Measurements from ENCODE around the gene GNAI2. TPM values are rescaled to one million over a fixed set of nuclear protein-coding genes. Genes with fewer than 3 reads are reported as not detected.
"Not testable (repeated sequence)": the region's sequence is repeated elsewhere in the genome, so short reads cannot be mapped to it uniquely, and the experiment has no call there.

Gene GNAI2
- total RNA-seq, 5 donors from 2014 or later (not counting 1 experiment from before 2014, with no cell fraction given): 257 to 313 (median 287) TPM

DNA sequence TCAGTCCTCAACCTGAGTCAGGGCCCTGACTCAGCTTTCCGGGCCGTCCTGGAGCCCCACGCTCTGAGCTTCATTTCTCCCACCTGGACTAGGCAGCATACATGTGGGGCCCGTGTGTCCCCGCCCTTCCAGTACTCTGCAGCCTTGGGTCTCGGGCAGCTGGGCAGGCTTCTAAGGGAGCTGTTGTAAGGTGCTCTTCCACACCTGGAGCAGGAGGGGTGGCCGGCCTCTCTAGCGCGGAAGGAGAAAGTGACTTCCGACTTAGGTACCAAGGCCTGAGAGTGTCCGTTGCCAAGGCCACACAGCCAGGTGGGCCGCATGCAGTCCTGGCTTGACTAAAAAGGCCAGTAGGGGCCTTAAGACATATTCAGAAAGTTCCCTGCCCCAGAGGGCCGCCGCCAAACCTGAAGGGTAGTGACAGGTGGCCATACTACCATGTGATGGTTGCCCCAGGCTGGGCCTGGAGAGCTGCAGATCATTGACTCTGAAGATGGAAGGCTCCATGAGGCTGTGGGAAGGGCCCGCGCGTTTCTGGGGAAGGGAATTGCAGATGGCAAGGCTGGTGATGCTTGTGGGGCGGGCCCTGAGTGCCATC lies 23.5 kb downstream of the GNAI2 start:
- ChIA-PET CTCF (interaction anchor here (0.5 to 2.5 kb wide), 11 partner anchors 8 to 1349 kb away, joined by 3 to 17 read pairs (median 3); partner anchors contain the start of gene GNAI2 (in 1 of the 2)), POLR2A (interaction anchor here in 1 of 2 donors (0.6 kb wide), 1 partner anchor 19 kb away, joined by 6 read pairs; no protein-coding TSS in a partner anchor)
- Mint-ChIP-seq H3K9me3 (no peaks in the 10 kb centered on the region), H3K27ac (peak overlapping the region in 1 of 2 donors; percentile 19), H3K27me3 (no peaks in the 10 kb centered on the region), H3K4me1 (peaks cover 5 to 10% (median 10%) of the 10 kb centered on the region in 3 donors), H3K4me3 (peak overlapping the region; percentile 52 to 76 (median 62)), H3K36me3 (peaks cover 24% of the 10 kb centered on the region)
- Histone ChIP-seq H3K4me1 (ENCODE audit: control insufficient read depth in 1 of 2, extremely low read depth in 1 of 2, insufficient read depth in 2 of 2, low read length in 2 of 2) (peaks cover 2 to 20% of the 10 kb centered on the region in 2 experiments), H3K4me3 (ENCODE audit: control insufficient read depth in 1 of 2, extremely low read depth in 1 of 2, low read length in 1 of 2) (no peak overlapping the region), H3K27me3 (replicated peaks in 1 of 2; ENCODE audit: control insufficient read depth in 2 of 2, extremely low read depth in 1 of 2, insufficient read depth in 2 of 2, low read length in 1 of 2) (peaks cover 0 to 3% of the 10 kb centered on the region in 2 experiments), H3K9me3 (no peaks in the 10 kb centered on the region), H3K36me3 (ENCODE audit: control insufficient read depth in 2 of 2, extremely low read depth in 1 of 2, insufficient read depth in 1 of 2, low read length in 1 of 2) (peaks cover 16 to 43% of the 10 kb centered on the region in 2 donors), H3K27ac (ENCODE audit: low read length) (peak overlapping the region; percentile 47)
- DNase-seq: no peak
- peak in 2 of 4 experiments; percentile 8 for ATAC-seq (replicated peaks in 1 of 4)
- 65% methylated on average over 15 of the region's 18 CpGs for WGBS (ENCODE audit: insufficient coverage)

DNA sequence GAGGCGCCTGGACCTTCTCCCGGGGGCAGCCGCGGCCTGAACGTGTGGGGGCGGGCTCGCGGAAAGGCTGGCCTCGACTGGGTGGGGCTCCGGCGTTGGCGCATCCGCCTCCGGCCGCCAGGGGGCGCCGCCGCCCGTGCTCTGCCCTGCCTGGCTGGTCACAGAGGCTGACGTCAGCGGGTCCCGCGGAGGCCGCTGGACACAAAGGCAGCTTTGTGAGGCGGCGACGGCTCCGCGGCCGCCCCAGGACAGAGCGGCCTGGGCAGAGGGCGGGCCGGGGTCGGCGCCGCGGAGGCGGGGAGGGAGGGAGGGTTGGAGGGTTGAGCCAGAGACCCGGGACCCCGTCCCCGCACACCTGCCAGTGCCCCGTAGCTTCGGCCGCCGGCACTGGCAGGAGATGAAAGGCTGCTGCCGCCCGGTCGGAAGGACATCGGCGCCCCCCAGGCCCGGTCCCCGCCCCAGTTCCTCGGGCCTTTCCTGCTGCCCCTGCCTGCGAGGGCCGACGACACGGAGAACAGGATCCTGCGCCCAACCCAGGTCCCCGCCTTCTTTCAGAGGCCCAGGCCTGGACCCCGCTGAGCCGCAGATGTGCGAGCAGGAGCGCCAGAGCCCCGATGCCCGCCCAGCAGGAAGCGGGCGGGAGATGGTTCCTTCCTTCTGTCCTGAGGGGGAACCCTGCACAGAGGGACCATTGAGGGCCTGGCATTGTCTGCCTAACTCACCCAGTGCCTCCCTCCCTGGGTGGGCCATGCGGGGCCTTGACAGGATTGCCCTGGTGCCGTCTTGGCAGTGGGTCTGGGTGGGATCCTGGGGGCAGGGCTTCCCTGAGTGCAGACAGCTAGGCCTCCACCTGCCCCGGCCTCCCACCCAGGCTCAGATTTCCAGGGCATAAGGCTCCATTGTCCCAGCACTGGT lies 24.3 kb downstream of the GNAI2 start:
- Mint-ChIP-seq H3K27ac (no peak overlapping the region), H3K9me3 (no peaks in the 10 kb centered on the region), H3K4me1 (peaks cover 5 to 8% (median 8%) of the 10 kb centered on the region in 3 donors), H3K27me3 (no peaks in the 10 kb centered on the region), H3K4me3 (peak overlapping the region; percentile 47 to 76 (median 67)), H3K36me3 (peaks cover 24% of the 10 kb centered on the region)
- ATAC-seq (replicated peaks in 1 of 4) (peak; percentile 93 to 96 (median 94)), DNase-seq (peak; percentile 57 to 91 (median 73))
- ChIA-PET POLR2A (no interaction called here), CTCF (interaction anchor here (0.5 to 2.5 kb wide), 9 partner anchors 9 to 223 kb away, joined by 3 to 17 read pairs (median 3); partner anchors contain the start of genes CYB561D2 (in 1 of the 2), GNAI2 (in 1 of the 2) and NPRL2 (in 1 of the 2))
- H3K9me3 ChIP-seq: no peaks in the 10 kb centered on the region
- H3K27ac ChIP-seq (ENCODE audit: low read length): peak overlapping the region; percentile 47
- H3K4me3 ChIP-seq (ENCODE audit: control insufficient read depth in 1 of 2, extremely low read depth in 1 of 2, low read length in 1 of 2): peak overlapping the region; percentile 47 to 52
- H3K36me3 ChIP-seq (ENCODE audit: control insufficient read depth in 2 of 2, extremely low read depth in 1 of 2, insufficient read depth in 1 of 2, low read length in 1 of 2): peaks cover 14 to 35% of the 10 kb centered on the region in 2 donors
- peaks cover 2 to 20% of the 10 kb centered on the region in 2 experiments for H3K4me1 ChIP-seq (ENCODE audit: control insufficient read depth in 1 of 2, extremely low read depth in 1 of 2, insufficient read depth in 2 of 2, low read length in 2 of 2)
- 2% methylated on average over 62 of the region's 70 CpGs for WGBS (ENCODE audit: insufficient coverage)
- peaks cover 0 to 9% of the 10 kb centered on the region in 2 experiments for H3K27me3 ChIP-seq (replicated peaks in 1 of 2; ENCODE audit: control insufficient read depth in 2 of 2, extremely low read depth in 1 of 2, insufficient read depth in 2 of 2, low read length in 1 of 2)

DNA sequence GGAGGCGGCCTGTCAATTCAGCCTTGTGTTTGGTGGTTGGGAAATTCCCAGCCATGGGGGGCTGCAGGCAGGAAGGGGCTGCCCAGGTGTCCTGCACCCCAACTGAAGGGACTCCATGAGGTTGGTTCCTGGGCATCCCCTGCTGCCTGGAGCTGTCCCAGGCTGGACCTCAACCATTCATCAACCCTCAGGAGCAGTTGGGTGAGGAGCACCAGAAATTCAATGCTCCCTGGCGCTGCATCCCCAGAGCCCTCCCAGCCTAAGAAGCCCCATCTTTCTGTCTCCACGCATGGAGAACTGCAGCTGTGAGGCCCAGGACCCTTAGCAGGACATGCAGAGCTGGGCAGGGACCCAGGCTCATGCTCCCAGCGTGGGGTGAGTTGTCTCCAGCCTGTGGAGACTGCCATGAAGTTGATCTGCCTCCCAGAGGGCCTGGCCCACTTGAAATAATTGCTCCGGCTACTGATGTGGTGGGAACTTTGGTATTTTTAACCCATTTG lies 25.0 kb downstream of the GNAI2 start:
- Mint-ChIP-seq H3K27me3 (no peaks in the 10 kb centered on the region), H3K9me3 (no peaks in the 10 kb centered on the region), H3K4me1 (peaks cover 5 to 8% (median 8%) of the 10 kb centered on the region in 3 donors), H3K36me3 (peaks cover 24% of the 10 kb centered on the region), H3K4me3 (peak overlapping the region in 1 of 3 donors; percentile 76), H3K27ac (no peak overlapping the region)
- Histone ChIP-seq H3K27me3 (replicated peaks in 1 of 2; ENCODE audit: control insufficient read depth in 2 of 2, extremely low read depth in 1 of 2, insufficient read depth in 2 of 2, low read length in 1 of 2) (peaks cover 0 to 16% of the 10 kb centered on the region in 2 experiments), H3K9me3 (no peaks in the 10 kb centered on the region), H3K36me3 (ENCODE audit: control insufficient read depth in 2 of 2, extremely low read depth in 1 of 2, insufficient read depth in 1 of 2, low read length in 1 of 2) (peaks cover 11 to 31% of the 10 kb centered on the region in 2 donors), H3K27ac (ENCODE audit: low read length) (no peak overlapping the region), H3K4me3 (ENCODE audit: control insufficient read depth in 1 of 2, extremely low read depth in 1 of 2, low read length in 1 of 2) (no peak overlapping the region), H3K4me1 (ENCODE audit: control insufficient read depth in 1 of 2, extremely low read depth in 1 of 2, insufficient read depth in 2 of 2, low read length in 2 of 2) (peaks cover 2 to 20% of the 10 kb centered on the region in 2 experiments)
- ATAC-seq (replicated peaks in 1 of 4) (no peak), DNase-seq (no peak)
- ChIA-PET POLR2A (no interaction called here), CTCF (interaction anchor here in 1 of 2 donors (1.0 kb wide), 1 partner anchor 66 kb away, joined by 3 read pairs; no protein-coding TSS in a partner anchor)
- WGBS (ENCODE audit: insufficient coverage): 95% methylated on average over 4 of the region's 5 CpGs

DNA sequence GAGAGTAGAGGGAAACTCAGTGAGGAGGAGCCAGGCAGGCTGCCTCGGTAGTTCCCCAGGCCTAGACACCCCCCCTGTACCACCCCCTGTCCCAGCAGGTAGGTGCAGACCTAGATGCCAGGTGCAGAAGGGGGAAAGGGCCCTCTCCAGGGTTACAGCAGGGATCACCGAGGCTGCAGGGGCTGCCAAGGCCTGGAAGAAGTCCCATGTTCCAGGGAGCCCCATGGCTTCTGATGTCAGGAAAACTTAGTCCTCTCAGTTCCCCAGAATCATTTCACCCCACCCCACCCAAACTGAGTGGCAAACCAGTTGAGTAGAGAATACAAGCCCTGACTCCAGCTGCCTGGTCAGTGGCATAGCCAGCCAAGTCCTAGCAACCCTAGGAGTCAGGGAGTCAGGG lies 25.5 kb downstream of the GNAI2 start:
- WGBS (ENCODE audit: insufficient coverage): 70% methylated on average over 2 of the region's 2 CpGs
- H3K9me3 Mint-ChIP-seq: no peaks in the 10 kb centered on the region

DNA sequence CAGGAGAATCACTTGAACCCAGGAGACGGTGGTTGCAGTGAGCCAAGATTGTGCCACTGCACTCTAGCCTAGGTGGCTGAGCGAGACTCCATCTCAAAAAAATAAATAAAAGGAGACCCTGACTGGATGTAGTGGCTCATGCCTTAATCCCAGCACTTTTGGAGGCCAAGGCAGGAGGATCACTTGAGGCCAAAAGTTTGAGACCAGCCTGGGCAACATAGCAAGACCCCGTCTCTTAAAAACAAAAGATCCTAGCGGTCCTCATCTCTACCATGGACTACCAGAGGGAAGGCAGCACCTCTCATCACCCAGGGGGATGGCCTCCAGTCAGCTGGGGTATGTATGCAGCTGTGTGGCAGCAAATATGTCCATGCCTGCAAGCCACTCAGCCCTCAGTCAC lies 26.2 kb downstream of the GNAI2 start:
- H3K36me3 Mint-ChIP-seq: peaks cover 12% of the 10 kb centered on the region
- POLR2A ChIA-PET; H3K4me3 ChIP-seq (ENCODE audit: control insufficient read depth in 1 of 2, extremely low read depth in 1 of 2, low read length in 1 of 2); H3K27ac ChIP-seq (ENCODE audit: low read length); ATAC-seq (replicated peaks in 1 of 4); H3K4me1 Mint-ChIP-seq; DNase-seq; H3K9me3 ChIP-seq; H3K27me3 Mint-ChIP-seq; H3K4me3 Mint-ChIP-seq; CTCF ChIA-PET; H3K27ac Mint-ChIP-seq; H3K9me3 Mint-ChIP-seq: not testable (repeated sequence)
- 100% methylated on average over 1 of the region's 4 CpGs for WGBS (ENCODE audit: insufficient coverage)
- H3K4me1 ChIP-seq (ENCODE audit: control insufficient read depth in 1 of 2, extremely low read depth in 1 of 2, insufficient read depth in 2 of 2, low read length in 2 of 2): peaks cover 2 to 20% of the 10 kb centered on the region in 2 experiments
- H3K36me3 ChIP-seq (ENCODE audit: control insufficient read depth in 2 of 2, extremely low read depth in 1 of 2, insufficient read depth in 1 of 2, low read length in 1 of 2): peaks cover 7 to 19% of the 10 kb centered on the region in 2 donors
- H3K27me3 ChIP-seq (replicated peaks in 1 of 2; ENCODE audit: control insufficient read depth in 2 of 2, extremely low read depth in 1 of 2, insufficient read depth in 2 of 2, low read length in 1 of 2): peaks cover 0 to 28% of the 10 kb centered on the region in 2 experiments

More for the DNA sequence above, 25.5 kb downstream of the GNAI2 start:
- H3K4me3 Mint-ChIP-seq: peak overlapping the region in 1 of 3 donors; percentile 76
- H3K36me3 ChIP-seq (ENCODE audit: control insufficient read depth in 2 of 2, extremely low read depth in 1 of 2, insufficient read depth in 1 of 2, low read length in 1 of 2): peaks cover 7 to 26% of the 10 kb centered on the region in 2 donors
- H3K27me3 Mint-ChIP-seq: no peaks in the 10 kb centered on the region
- H3K4me3 ChIP-seq (ENCODE audit: control insufficient read depth in 1 of 2, extremely low read depth in 1 of 2, low read length in 1 of 2): no peak overlapping the region
- ChIA-PET CTCF (no interaction called here), POLR2A (no interaction called here)
- H3K9me3 ChIP-seq: no peaks in the 10 kb centered on the region
- H3K27me3 ChIP-seq (replicated peaks in 1 of 2; ENCODE audit: control insufficient read depth in 2 of 2, extremely low read depth in 1 of 2, insufficient read depth in 2 of 2, low read length in 1 of 2): peaks cover 0 to 21% of the 10 kb centered on the region in 2 experiments
- peaks cover 18% of the 10 kb centered on the region for H3K36me3 Mint-ChIP-seq
- H3K4me1 Mint-ChIP-seq: peaks cover 5 to 8% (median 8%) of the 10 kb centered on the region in 3 donors
- no peak for ATAC-seq (replicated peaks in 1 of 4)
- H3K27ac ChIP-seq (ENCODE audit: low read length): no peak overlapping the region
- H3K4me1 ChIP-seq (ENCODE audit: control insufficient read depth in 1 of 2, extremely low read depth in 1 of 2, insufficient read depth in 2 of 2, low read length in 2 of 2): peaks cover 2 to 20% of the 10 kb centered on the region in 2 experiments
- H3K27ac Mint-ChIP-seq: no peak overlapping the region
- no peak for DNase-seq

DNA sequence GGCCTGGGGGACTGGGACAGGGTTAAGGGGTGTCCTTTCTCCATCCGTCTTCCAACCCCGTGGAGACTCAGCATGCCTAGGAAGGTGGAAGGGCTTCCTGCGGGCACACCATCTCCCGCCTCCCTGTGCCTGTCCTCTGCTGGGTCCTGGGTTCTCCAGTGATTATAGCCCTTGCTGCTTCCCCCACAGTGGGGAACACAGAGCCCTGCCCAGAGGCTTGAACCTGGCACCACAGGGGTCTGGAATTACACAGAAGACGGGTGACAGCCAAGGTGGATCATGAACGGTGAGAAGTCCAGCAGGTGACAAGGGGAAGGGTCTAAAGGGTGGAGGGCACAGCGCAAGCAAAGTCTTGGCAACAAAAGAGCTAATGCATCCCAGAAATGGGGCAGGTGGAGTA lies 26.8 kb downstream of the GNAI2 start:
- Mint-ChIP-seq H3K9me3 (no peaks in the 10 kb centered on the region), H3K4me1 (peaks cover 5 to 8% (median 6%) of the 10 kb centered on the region in 3 donors), H3K4me3 (no peak overlapping the region), H3K36me3 (peaks cover 7% of the 10 kb centered on the region), H3K27me3 (peaks cover 0 to 1% of the 10 kb centered on the region in 2 donors), H3K27ac (peak overlapping the region in 1 of 2 donors; percentile 6)
- WGBS (ENCODE audit: insufficient coverage): 99% methylated on average over 5 of the region's 7 CpGs
- Histone ChIP-seq H3K36me3 (ENCODE audit: control insufficient read depth in 2 of 2, extremely low read depth in 1 of 2, insufficient read depth in 1 of 2, low read length in 1 of 2) (peaks cover 3 to 13% of the 10 kb centered on the region in 2 donors), H3K4me1 (ENCODE audit: control insufficient read depth in 1 of 2, extremely low read depth in 1 of 2, insufficient read depth in 2 of 2, low read length in 2 of 2) (peaks cover 2 to 20% of the 10 kb centered on the region in 2 experiments), H3K4me3 (ENCODE audit: control insufficient read depth in 1 of 2, extremely low read depth in 1 of 2, low read length in 1 of 2) (no peak overlapping the region), H3K9me3 (no peaks in the 10 kb centered on the region), H3K27me3 (replicated peaks in 1 of 2; ENCODE audit: control insufficient read depth in 2 of 2, extremely low read depth in 1 of 2, insufficient read depth in 2 of 2, low read length in 1 of 2) (peaks cover 0 to 34% of the 10 kb centered on the region in 2 experiments), H3K27ac (ENCODE audit: low read length) (no peak overlapping the region)
- ATAC-seq (replicated peaks in 1 of 4) (no peak), DNase-seq (no peak)
- POLR2A ChIA-PET: interaction anchor here in 1 of 2 donors (0.7 kb wide), 1 partner anchor 9 kb away, joined by 7 read pairs; no protein-coding TSS in a partner anchor
- CTCF ChIA-PET: interaction anchor here (0.9 to 1.0 kb wide), 2 partner anchors 16 kb away, joined by 3 to 5 read pairs; no protein-coding TSS in a partner anchor

Data from T-cell (primary cell).